A549 treated with CORT108297 at 1 μM for 4 hours (cell line): ENCODE measurements around the gene TBXAS1. TPM values are rescaled to one million over a fixed set of nuclear protein-coding genes. Genes with fewer than 3 reads are reported as not detected.

Source experiments
- total RNA-seq: library from RNA; stranded (reverse); fragments of 200-300 nt; extraction: Qiagen RNA extraction; gene quantifications from 5 replicates; pipeline ENCODE4 v1.2.3, GENCODE V29; 2022

Gene TBXAS1
- total RNA-seq = 10.0 to 14.3 TPM (median 13.4 TPM) in 5 replicates

DNA sequence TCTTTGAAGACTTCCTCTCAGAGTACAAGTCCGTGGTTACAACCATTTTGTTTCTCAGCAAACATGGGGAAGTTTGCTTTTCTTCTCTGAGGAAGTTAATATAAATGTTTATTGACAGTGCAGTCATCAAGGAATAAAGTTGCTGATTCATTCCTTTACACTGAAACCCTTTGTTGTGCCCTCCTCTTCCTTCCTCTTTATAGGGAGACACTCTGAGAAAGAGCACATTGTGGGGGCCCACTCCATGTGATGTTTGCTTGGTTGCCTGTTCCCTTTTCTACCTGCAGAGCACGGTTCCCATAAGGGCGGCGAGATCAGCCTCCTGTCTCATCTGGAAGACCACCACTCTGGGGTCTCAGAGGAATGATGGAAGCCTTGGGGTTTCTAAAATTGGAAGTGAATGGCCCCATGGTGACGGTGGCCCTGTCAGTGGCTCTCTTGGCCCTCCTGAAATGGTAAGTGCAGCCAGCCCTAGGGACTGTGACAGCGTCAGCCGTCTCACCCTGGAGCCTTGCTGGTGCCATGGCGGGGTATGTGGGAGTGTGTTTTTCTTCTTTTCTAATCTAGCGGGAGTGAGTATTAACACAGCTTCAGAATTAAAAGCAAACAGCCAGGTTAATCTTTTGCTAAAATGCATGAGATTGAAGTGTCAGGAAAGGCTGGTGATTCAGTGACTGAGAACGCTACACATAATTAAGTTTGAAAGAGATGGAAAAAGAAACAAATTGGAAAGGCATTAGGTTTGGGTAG is at the start of gene TBXAS1:
TBXAS1 (plus strand) TSS at position 240 of the 750 bp plus-strand sequence; CDS start at position 367, 127 bp downstream.

DNA sequence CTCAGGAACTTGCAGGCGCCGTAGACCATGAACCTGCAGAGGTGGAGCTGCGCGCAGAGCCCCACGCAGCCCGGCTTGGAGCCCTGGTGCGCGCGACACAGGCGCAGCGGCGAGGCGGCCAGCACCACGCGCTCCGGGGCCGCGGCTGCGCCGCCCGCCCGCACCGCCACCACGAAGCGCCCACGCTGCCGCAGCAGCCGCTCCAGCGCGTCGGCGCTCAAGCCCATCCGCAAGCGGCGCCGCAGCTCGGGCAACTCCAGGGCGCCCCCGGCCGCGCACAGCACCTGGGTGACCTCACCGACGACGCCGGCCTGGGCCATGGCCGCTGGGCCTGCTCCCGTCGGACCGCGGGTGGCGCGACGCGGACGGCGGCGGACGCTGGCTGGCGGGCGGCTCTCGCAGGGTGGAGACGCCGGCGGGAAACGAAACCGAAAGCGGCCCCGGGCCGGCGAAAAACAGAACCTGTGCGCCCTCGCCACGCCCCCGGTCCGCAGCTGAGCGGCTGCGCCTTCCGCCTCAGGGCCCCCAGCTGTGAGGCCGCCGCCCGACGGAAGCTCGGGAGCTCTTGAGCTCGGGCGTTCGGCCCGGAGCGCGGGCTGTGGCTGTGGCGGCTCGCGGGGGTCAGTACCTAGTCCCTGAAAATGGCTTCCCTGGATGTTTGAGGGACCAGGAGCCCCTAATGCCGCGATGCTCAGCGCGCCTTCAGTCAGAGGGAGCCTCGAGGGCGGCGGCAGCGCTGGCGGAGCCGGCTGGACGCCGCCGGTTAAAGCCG is 233.7 kb downstream of the TBXAS1 start, which contains the start of gene PARP12:
PARP12 (minus strand) TSS at position 424 of the 772 bp plus-strand sequence; CDS start at position 320, 104 bp downstream.

Other genes with a start within 250 kb of the TBXAS1 start
- gene HIPK2, start 51.3 kb upstream of the TBXAS1 start, total RNA-seq = 19.4 to 35.0 TPM (median 27.6 TPM) in 5 replicates
- 22.0 to 27.3 TPM (median 23.2 TPM) in 5 replicates for gene PARP12, start 233.7 kb downstream of the TBXAS1 start, total RNA-seq